RCC 7860 (cell line): ENCODE data around the gene SKAP1.
A peak's percentile ranks its signal among the peaks of the same experiment; 100 is the strongest.

ENCODE experiments used
- DNase-seq: peaks from one replicate; pipeline ENCODE4 v3.0.0-alpha.2; 2015; ENCODE audit warnings: low spot score
- FAIRE-seq: peaks from 2 replicates; lab custom pipeline; 2012; peaks lifted over from hg19 to GRCh38; lab: Jason Lieb, UNC

SKAP1 gene

GRCh38 chr17:48335146-48335784, 94.7 kb downstream of the SKAP1 start:
- FAIRE-seq (no peak), DNase-seq (no peak)

DNA sequence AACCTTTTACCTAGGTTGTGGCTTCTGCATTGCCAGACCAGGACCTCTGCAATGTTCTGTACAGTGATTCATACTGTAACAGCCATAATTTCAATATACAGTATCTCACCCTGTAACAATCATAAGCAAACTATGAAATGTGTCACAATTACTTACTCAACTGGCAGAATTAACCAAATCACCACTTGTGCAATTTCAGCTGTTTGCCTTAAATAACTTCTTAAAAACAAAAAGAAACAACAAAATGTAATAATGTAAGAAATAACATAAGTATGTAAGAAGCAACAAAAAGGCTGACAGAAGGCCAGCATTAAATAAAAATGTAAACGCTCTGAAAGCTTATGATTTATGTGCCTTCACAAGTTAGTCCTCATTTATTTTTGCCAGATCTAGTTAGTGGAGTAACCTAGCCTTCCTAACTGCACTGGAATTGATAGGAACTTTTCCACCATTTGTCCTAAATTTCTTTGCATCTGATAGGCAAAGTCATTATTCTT, 96.9 kb downstream of the SKAP1 start:
- FAIRE-seq (peak; percentile 56), DNase-seq (no peak)

DNA sequence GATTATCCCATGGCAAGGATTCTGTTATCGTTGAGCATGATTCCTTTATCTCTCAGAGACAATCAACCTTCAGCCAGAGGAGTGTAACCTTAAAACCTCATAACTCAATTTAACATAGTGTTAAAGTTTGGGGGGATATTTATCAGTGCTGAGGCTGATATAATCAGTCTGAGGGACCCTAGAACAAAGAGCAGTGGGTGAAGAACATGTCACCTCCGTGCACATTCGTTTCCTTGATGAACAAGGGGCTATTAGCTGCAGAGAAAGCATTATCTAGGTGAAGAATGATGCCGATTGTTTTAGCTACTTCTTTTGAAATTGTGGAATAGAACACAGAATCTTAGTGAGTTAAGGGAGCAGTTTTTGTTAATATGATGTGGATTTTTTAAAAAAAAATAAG, 99.1 kb downstream of the SKAP1 start:
- FAIRE-seq (no peak), DNase-seq (no peak)

DNA sequence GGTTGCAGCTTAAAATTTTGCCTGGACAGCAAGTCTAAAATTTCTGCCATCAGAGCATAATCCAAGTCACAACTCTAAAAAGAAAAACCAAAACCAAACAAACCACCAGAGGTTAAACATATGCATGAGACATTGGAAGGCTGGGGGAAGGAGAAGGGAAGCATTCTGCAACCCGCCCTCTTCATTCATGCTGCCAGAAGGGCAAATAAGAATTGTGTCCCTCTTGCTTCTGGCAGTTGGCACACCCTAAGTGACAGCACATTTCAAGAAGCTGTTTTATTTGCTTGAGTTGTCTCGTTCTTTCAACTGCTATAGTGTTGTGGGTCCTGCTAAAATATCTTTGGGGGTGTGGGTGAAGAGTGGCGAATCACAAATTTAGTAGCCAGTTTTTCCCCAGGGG, 99.6 kb downstream of the SKAP1 start:
- DNase-seq = no peak
- FAIRE-seq = no peak

- DNase-seq = no peak
- no peak for FAIRE-seq
Observed at GRCh38 chr17:48328457-48328856, 101.6 kb downstream of the SKAP1 start.

- no peak for FAIRE-seq
- no peak for DNase-seq
Observed at GRCh38 chr17:48326310-48326709, 103.7 kb downstream of the SKAP1 start.

DNA sequence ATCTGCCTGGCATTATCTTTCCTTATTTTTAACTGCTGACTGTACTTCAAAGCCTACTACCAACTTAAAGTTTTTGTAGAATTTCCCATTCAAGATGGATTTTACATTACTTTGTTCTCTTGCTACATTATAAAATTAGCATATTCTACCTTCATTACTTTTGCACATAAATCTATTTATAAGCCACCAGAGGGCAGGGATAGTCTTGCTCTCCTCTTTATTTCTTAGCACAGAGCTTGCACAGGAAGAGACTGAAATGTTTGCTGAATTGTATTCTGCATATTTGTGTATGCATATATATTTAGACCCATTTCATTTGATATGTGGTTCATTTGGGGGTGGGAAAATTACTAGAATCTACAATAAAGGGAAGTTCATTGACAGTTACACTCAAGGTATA, 108.0 kb downstream of the SKAP1 start:
- FAIRE-seq (no peak), DNase-seq (no peak)

DNA sequence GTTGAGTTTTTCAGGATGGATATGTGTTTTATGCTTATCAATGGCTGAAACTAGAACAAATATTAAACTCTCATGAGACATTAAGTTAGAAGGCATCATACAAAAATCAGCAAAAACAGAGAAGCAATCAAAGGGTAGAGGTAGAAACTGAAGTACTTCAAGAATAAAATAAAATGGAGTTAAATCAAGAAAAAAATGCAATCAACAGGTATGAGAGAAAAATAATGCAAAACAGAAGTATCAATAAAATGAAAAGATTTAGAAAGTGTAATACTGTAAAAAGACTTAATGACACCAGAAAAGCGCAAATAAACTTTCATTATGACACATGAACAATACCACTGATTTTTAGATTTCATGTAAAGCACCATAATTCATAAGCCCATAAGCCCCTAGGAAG, 112.3 kb downstream of the SKAP1 start:
- no peak for FAIRE-seq

DNA sequence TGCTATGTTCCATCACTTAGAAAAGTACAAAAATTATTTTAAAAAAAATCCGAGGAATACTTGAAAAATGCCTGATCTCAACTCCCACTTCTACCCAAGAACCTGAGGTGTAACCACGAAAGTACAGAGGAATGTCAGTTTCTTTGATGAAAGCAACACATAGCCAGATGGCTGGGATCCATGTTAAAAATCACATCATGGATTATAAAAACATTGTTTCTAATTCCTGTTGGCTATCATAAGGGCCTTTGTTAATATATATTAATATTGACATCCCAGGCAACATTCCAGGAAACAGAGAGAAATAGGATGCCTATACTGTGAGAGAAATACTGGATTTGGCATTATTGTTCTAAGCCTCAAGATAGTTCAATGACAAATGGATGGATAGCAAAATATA, 115.3 kb downstream of the SKAP1 start:
- no peak for FAIRE-seq

More for the DNA sequence above, 112.3 kb downstream of the SKAP1 start:
- no peak for DNase-seq

GRCh38 chr17:48313096-48313755, 116.8 kb downstream of the SKAP1 start:
- FAIRE-seq (no peak), DNase-seq (no peak)

More for the DNA sequence above, 115.3 kb downstream of the SKAP1 start:
- no peak for DNase-seq

- FAIRE-seq (no peak), DNase-seq (no peak)
Observed at GRCh38 chr17:48311324-48311723, 118.7 kb downstream of the SKAP1 start.

DNA sequence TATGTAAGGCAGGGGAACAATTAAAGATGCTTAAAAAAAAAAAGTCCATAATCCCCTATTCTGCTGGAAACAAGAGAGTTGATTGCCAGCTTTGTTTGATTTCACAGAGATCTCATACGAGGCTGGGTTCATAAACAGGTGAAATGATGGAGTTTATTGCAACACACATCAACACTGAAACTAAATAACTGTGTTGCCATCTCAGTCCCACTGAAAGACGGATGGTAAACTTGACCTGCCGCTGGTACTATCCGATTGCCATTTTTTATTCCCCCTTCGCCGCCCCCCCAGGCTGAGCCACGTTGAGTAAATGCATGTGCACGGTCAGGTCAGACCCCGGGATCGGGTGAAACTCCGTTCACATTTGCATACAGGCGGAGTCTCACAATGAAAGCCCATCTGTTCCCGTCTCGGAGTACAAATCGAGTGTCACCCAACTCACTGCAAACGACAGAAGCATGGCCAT, 119.2 kb downstream of the SKAP1 start:
- no peak for DNase-seq
- FAIRE-seq = no peak

- DNase-seq (no peak), FAIRE-seq (no peak)
Observed at GRCh38 chr17:48308581-48308980, 121.4 kb downstream of the SKAP1 start.

GRCh38 chr17:48307814-48308411, 122.1 kb downstream of the SKAP1 start:
- FAIRE-seq (peak; percentile 71), DNase-seq (peak; percentile 43)

DNA sequence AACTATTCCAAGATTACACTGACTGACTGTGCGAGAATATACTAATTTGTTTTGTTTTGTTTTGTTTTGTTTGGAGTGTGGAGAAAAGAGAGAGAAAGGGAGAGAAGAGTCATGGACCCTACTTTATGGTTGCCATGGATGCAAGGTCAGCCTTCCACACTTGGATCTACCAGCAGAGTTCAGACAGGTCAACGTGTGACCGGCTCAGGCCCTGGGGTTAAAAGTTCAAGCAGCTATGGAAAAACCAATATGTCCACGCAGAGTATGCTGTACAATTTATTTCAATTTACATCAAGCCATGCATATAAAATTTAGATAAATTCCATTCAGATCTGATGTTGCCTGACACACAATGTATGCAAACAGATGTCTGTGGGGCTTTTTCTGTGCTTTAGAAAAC, 122.8 kb downstream of the SKAP1 start:
- DNase-seq (no peak), FAIRE-seq (no peak)

- FAIRE-seq (no peak), DNase-seq (no peak)
Observed at GRCh38 chr17:48301002-48301401, 129.0 kb downstream of the SKAP1 start.

GRCh38 chr17:48299760-48300159, 130.3 kb downstream of the SKAP1 start:
- DNase-seq (no peak), FAIRE-seq (no peak)

GRCh38 chr17:48297825-48298224, 132.2 kb downstream of the SKAP1 start:
- no peak for FAIRE-seq
- no peak for DNase-seq

DNA sequence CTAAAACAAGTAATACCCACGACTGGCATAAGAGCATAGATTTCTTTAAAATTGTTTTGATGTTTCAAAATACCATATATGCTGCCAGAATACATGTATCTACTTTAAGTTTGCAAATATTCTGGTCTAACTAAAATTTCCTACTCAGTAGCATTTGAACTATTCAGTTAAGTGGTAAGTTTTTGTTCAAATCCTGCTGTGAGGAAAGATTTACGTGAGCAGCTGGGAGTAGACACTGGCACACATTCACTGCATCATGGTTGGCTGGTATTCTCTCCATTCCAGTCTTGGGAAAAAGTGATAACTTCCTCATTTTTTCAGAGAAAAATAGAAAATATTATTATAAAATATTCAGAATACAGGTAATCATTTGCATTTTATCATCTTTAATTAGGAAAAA, 133.6 kb downstream of the SKAP1 start:
- DNase-seq (no peak), FAIRE-seq (no peak)

DNA sequence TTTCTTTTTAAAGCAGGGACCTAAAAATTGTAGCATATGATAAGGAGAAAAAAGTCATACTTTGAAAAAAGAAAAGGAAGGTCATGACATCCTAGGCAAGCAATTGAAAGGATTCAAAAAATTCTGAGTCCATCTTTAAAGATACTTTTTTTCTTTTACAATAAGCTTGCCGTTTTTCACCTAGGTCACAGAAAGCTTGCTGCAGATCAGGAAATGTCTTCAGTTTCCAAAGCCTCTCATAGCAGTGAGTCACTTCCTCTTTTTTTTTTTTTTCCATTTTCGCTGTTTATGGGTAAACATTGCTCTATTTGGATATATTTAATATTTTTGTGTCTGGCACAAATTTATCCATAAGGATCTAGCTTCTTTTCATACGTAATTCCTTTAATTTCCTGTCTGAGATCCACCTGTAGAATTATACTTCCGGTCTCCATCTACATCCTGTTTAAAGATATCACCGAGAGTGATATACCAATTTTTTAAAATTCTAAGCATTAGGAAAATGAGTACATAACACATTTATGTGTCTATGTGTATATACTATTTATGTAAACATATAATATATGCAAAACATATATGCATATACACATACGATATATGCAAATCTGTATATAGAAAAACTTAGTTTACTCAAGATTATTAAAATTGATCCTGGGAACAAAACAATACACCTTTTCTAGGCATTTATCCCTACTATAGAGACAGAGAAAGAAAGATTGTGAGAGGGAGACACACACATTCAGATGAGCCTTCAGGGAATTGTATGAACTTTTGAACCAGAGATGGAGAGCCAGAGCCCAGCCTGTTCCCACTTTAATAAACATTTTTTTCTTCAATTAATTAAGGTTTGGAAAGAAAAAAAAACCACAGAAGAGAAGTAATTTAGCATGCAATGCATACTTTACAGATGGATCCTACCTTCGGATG, 134.4 kb downstream of the SKAP1 start:
- peak; percentile 57 for FAIRE-seq
- no peak for DNase-seq

- FAIRE-seq = no peak
- DNase-seq = no peak
Observed at GRCh38 chr17:48294806-48295361, 135.1 kb downstream of the SKAP1 start.
